Esophagus muscularis mucosa (tissue), 3 donors: ENCODE measurements around the gene AXL.

ENCODE experiments used
- CTCF ChIP-seq, 3 experiments: fragments of 200-600 bp in 2 of 3; fragments of 450-650 bp in 1 of 3; sonication (generic) in 2 of 3; IDR thresholded peaks; one replicate each; pipeline ENCODE4 v1.5.1; 2017 to 2019; ENCODE audit warnings: antibody characterized with exemption in 3 of 3, mild to moderate bottlenecking in 2 of 3, moderate library complexity in 1 of 3
- POLR2A ChIP-seq: fragments of 450-650 bp; IDR thresholded peaks from one replicate; pipeline ENCODE4 v1.6.1; 2017; ENCODE audit warnings: antibody characterized with exemption, moderate library complexity, mild to moderate bottlenecking, low read depth

- TF ChIP-seq POLR2A, result no peak
- TF ChIP-seq CTCF (IDR thresholded peaks at IDR 0.05), result no peak
Observed at GRCh38 chr19:41194157-41194552, 24.9 kb upstream of the AXL start.
